ENCODE results near the gene CCDC187. TPM values are rescaled to one million over a fixed set of nuclear protein-coding genes. Genes with fewer than 3 reads are reported as not detected.

The CCDC187 gene
- total RNA-seq, 1 experiment from 2014 or later: 0.11 TPM

DNA sequence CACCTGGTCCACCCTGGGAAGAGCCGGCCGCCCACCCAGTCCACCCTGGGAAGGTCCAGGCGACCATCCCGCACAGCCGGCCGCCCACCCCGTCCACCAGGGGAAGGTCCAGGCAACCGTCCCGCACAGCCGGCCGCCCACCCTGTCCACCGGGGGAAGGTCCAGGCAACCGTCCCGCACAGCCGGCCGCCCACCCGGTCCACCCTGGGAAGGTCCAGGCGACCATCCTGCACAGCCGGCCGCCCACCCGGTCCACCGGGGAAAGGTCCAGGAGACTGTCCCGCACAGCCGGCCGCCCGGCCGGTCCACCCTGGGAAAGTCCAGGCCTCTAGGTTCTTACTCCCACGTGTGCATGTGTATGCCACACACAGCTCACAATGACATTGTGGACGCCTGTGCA lies 51.6 kb downstream of the CCDC187 start:
- H3K27me3 Mint-ChIP-seq (ENCODE audit: insufficient read depth, unreplicated experiment): no peaks in the 10 kb centered on the region
- H3K4me3 Mint-ChIP-seq (ENCODE audit: unreplicated experiment): no peak overlapping the region
- TF ChIP-seq, protein P1, sequence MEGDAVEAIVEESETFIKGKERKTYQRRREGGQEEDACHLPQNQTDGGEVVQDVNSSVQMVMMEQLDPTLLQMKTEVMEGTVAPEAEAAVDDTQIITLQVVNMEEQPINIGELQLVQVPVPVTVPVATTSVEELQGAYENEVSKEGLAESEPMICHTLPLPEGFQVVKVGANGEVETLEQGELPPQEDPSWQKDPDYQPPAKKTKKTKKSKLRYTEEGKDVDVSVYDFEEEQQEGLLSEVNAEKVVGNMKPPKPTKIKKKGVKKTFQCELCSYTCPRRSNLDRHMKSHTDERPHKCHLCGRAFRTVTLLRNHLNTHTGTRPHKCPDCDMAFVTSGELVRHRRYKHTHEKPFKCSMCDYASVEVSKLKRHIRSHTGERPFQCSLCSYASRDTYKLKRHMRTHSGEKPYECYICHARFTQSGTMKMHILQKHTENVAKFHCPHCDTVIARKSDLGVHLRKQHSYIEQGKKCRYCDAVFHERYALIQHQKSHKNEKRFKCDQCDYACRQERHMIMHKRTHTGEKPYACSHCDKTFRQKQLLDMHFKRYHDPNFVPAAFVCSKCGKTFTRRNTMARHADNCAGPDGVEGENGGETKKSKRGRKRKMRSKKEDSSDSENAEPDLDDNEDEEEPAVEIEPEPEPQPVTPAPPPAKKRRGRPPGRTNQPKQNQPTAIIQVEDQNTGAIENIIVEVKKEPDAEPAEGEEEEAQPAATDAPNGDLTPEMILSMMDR (IDR thresholded peaks at IDR 0.05; ENCODE audit: insufficient read depth in 1 of 2, low read depth in 1 of 2, low read length in 1 of 2, severe bottlenecking in 1 of 2, unreplicated experiment in 1 of 2): no peak
- H3K4me1 Mint-ChIP-seq (ENCODE audit: low read depth, unreplicated experiment): no peaks in the 10 kb centered on the region
- no peaks in the 10 kb centered on the region for H3K4me1 ChIP-seq
- ChIA-PET CTCF (no interaction called here), POLR2A (no interaction called here)
- no peak overlapping the region for H3K4me3 ChIP-seq (ENCODE audit: low read depth, low read length)
- no peaks in the 10 kb centered on the region for H3K36me3 ChIP-seq (ENCODE audit: control insufficient read depth, insufficient read depth, low read length)
- no peak for DNase-seq
- intact Hi-C loops (cut with micrococcal nuclease; ENCODE audit: unreplicated experiment): no loop called here
- H3K36me3 Mint-ChIP-seq (ENCODE audit: insufficient read depth, unreplicated experiment): peaks cover 4% of the 10 kb centered on the region
- H3K27ac Mint-ChIP-seq (ENCODE audit: unreplicated experiment): no peak overlapping the region
- no TSS peak for BruUV-seq (replicated peaks)
- no peaks in the 10 kb centered on the region for H3K9me3 ChIP-seq
- H3K9me3 Mint-ChIP-seq (ENCODE audit: unreplicated experiment): no peaks in the 10 kb centered on the region
- H3K27me3 ChIP-seq (replicated peaks; ENCODE audit: control insufficient read depth, insufficient read depth, low read length): no peaks in the 10 kb centered on the region

DNA sequence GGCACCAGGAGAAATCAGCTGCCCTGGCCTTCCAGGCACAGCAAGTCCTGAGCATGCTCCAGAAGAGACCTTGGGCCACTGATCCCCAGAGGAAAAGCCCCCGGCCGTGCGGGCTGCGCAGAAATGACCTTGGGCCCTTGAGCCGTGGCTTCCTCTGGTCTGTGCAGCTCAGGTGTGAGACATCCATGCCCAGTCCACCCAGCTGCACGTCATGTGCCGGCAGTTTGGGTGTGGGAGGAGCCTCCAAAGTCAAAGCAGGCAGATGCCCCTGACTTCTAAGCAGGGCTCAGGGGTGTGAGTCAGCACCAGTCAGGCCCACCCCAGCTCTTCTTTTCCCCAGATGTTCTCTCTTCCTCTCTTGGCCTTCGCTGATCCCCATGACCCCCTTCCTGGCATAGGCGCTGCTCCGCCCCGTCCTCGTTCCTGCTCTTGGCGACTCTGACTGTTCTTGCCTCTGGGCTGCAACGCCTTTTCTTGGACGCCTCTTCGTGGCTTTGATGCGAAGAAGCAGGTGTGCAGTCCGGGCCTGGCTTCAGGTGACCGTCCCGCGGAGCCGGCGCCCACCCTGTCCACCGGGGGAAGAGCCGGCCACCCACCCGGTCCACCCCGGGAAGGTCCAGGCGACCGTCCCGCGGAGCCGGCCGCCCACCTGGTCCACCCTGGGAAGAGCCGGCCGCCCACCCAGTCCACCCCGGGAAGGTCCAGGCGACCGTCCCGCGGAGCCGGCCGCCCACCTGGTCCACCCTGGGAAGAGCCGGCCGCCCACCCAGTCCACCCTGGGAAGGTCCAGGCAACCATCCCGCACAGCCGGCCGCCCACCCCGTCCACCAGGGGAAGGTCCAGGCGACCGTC lies 52.4 kb downstream of the CCDC187 start:
- Histone ChIP-seq H3K36me3 (ENCODE audit: control insufficient read depth, insufficient read depth, low read length) (no peaks in the 10 kb centered on the region), H3K27me3 (replicated peaks; ENCODE audit: control insufficient read depth, insufficient read depth, low read length) (no peaks in the 10 kb centered on the region), H3K4me1 (0 out of 2 replicates have a peak, but pooled peaks cover under 1% of the 10 kb centered on the region), H3K4me3 (ENCODE audit: low read depth, low read length) (no peak overlapping the region), H3K9me3 (no peaks in the 10 kb centered on the region)
- no peak overlapping the region for H3K27ac Mint-ChIP-seq (ENCODE audit: unreplicated experiment)
- ChIA-PET CTCF (no interaction called here), POLR2A (no interaction called here)
- no peak for DNase-seq
- no peaks in the 10 kb centered on the region for H3K4me1 Mint-ChIP-seq (ENCODE audit: low read depth, unreplicated experiment)
- H3K9me3 Mint-ChIP-seq (ENCODE audit: unreplicated experiment): no peaks in the 10 kb centered on the region
- BruUV-seq (replicated peaks): no TSS peak
- peaks cover 4% of the 10 kb centered on the region for H3K36me3 Mint-ChIP-seq (ENCODE audit: insufficient read depth, unreplicated experiment)
- H3K27me3 Mint-ChIP-seq (ENCODE audit: insufficient read depth, unreplicated experiment): no peaks in the 10 kb centered on the region
- H3K4me3 Mint-ChIP-seq (ENCODE audit: unreplicated experiment): no peak overlapping the region
- TF ChIP-seq, protein P1 (IDR thresholded peaks at IDR 0.05; ENCODE audit: insufficient read depth in 1 of 2, low read depth in 1 of 2, low read length in 1 of 2, severe bottlenecking in 1 of 2, unreplicated experiment in 1 of 2): no peak
- intact Hi-C loops (cut with micrococcal nuclease; ENCODE audit: unreplicated experiment): no loop called here

GRCh38 chr9:136250676-136251075 lies 53.2 kb downstream of the CCDC187 start:
- H3K27me3 Mint-ChIP-seq (ENCODE audit: insufficient read depth, unreplicated experiment): no peaks in the 10 kb centered on the region
- H3K36me3 Mint-ChIP-seq (ENCODE audit: insufficient read depth, unreplicated experiment): no peaks in the 10 kb centered on the region
- Histone ChIP-seq H3K36me3 (ENCODE audit: control insufficient read depth, insufficient read depth, low read length) (no peaks in the 10 kb centered on the region), H3K9me3 (no peaks in the 10 kb centered on the region), H3K4me3 (ENCODE audit: low read depth, low read length) (no peak overlapping the region), H3K4me1 (peaks cover 6% of the 10 kb centered on the region; the same call in 1 of the 2 replicates), H3K27me3 (replicated peaks; ENCODE audit: control insufficient read depth, insufficient read depth, low read length) (no peaks in the 10 kb centered on the region)
- ChIA-PET POLR2A (no interaction called here), CTCF (interaction anchor here (0.6 kb wide), 1 partner anchor 118 kb away, joined by 3 read pairs; no protein-coding TSS in a partner anchor)
- no peak overlapping the region for H3K4me3 Mint-ChIP-seq (ENCODE audit: unreplicated experiment)
- no peaks in the 10 kb centered on the region for H3K4me1 Mint-ChIP-seq (ENCODE audit: low read depth, unreplicated experiment)
- intact Hi-C loops (cut with micrococcal nuclease; ENCODE audit: unreplicated experiment): no loop called here
- H3K9me3 Mint-ChIP-seq (ENCODE audit: unreplicated experiment): no peaks in the 10 kb centered on the region
- DNase-seq: no peak
- TF ChIP-seq, protein P1 (IDR thresholded peaks at IDR 0.05; ENCODE audit: insufficient read depth in 1 of 2, low read depth in 1 of 2, low read length in 1 of 2, severe bottlenecking in 1 of 2, unreplicated experiment in 1 of 2): no peak
- H3K27ac Mint-ChIP-seq (ENCODE audit: unreplicated experiment): no peak overlapping the region
- BruUV-seq (replicated peaks): no TSS peak
